HEK293 (cell line): ENCODE results near the gene CLEC4F.

Source experiments
- CTCF ChIA-PET: fragments of 350-600 bp; formaldehyde crosslinking; extraction: SDS; loops from one replicate; lab custom pipeline; 2021; ENCODE audit warnings: antibody characterized with exemption; lab: Yijun Ruan, JAX
- POLR2A ChIA-PET: fragments of 300-600 bp; formaldehyde crosslinking; extraction: SDS; loops from one replicate; lab custom pipeline; 2020; ENCODE audit warnings: antibody characterized with exemption, inconsistent platforms; lab: Yijun Ruan, JAX
- H3K27ac ChIP-seq: fragments of 200-500 bp; sonication (Bioruptor generic); 2 replicates; pipeline ENCODE4 v1.5.1; 2014; ENCODE audit warnings: low read depth, low read length, control low read depth, inconsistent platforms; ENCODE audit errors: extremely low read depth
- H3K36me3 ChIP-seq, 2 experiments: fragments of 200-500 bp in 1 of 2; sonication (Bioruptor generic) in 1 of 2; 1 replicate in 1 of 2; 2 replicates in 1 of 2; pipeline ENCODE4 v1.5.1; 2014 to 2017; ENCODE audit warnings: inconsistent platforms in 2 of 2, low read length in 2 of 2; ENCODE audit not compliant: control insufficient read depth in 2 of 2, insufficient read depth in 1 of 2
- H3K4me1 ChIP-seq: fragments of 200-500 bp; sonication (Bioruptor generic); 2 replicates; pipeline ENCODE4 v1.5.1; 2014; ENCODE audit warnings: mild to moderate bottlenecking, low read length, inconsistent platforms; ENCODE audit not compliant: control insufficient read depth, insufficient read depth
- H3K4me3 ChIP-seq: 2 replicates; pipeline ENCODE4 v1.5.1; 2011; ENCODE audit warnings: low read depth, mild to moderate bottlenecking, control low read depth, low read length, moderate library complexity
- H3K9me3 ChIP-seq: fragments of 200-500 bp; sonication (Bioruptor generic); 2 replicates; pipeline ENCODE4 v1.5.1; 2014; ENCODE audit warnings: low read depth, low read length, inconsistent platforms; ENCODE audit not compliant: control insufficient read depth, insufficient read depth
- GFI1B ChIP-seq: fragments of 450-650 bp; formaldehyde crosslinking; IDR thresholded peaks from 2 replicates; pipeline ENCODE4 v1.5.1; 2016; ENCODE audit warnings: missing biosample characterization, missing genetic modification characterization
- IKZF3 ChIP-seq: fragments of 450-650 bp; IDR thresholded peaks from 2 replicates; pipeline ENCODE4 v1.5.0; 2018; ENCODE audit warnings: missing biosample characterization, mild to moderate bottlenecking, missing genetic modification characterization, moderate library complexity
- KLF17 ChIP-seq: fragments of 450-650 bp; formaldehyde crosslinking; IDR thresholded peaks from 2 replicates; pipeline ENCODE4 v1.5.1; 2016; ENCODE audit warnings: missing biosample characterization, missing genetic modification characterization
- PRDM2 ChIP-seq: fragments of 450-650 bp; formaldehyde crosslinking; IDR thresholded peaks from 2 replicates; pipeline ENCODE4 v1.5.1; 2016; ENCODE audit warnings: missing biosample characterization, missing genetic modification characterization, borderline replicate concordance
- PRDM4 ChIP-seq: fragments of 450-650 bp; formaldehyde crosslinking; IDR thresholded peaks from 2 replicates; pipeline ENCODE4 v1.5.1; 2017; ENCODE audit warnings: missing biosample characterization, missing genetic modification characterization
- RBAK ChIP-seq: fragments of 450-650 bp; formaldehyde crosslinking; IDR thresholded peaks from 2 replicates; pipeline ENCODE4 v1.5.1; 2016; ENCODE audit warnings: missing biosample characterization, missing genetic modification characterization
- ZBTB17 ChIP-seq: fragments of 450-650 bp; formaldehyde crosslinking; IDR thresholded peaks from 2 replicates; pipeline ENCODE4 v1.5.1; 2016; ENCODE audit warnings: missing biosample characterization, missing genetic modification characterization
- ZBTB48 ChIP-seq: fragments of 450-650 bp; formaldehyde crosslinking; IDR thresholded peaks from 2 replicates; pipeline ENCODE4 v1.5.1; 2016; ENCODE audit warnings: missing biosample characterization, missing genetic modification characterization
- ZNF146 ChIP-seq: fragments of 450-650 bp; formaldehyde crosslinking; IDR thresholded peaks from 2 replicates; pipeline ENCODE4 v1.5.1; 2016; ENCODE audit warnings: missing biosample characterization, missing genetic modification characterization
- ZNF19 ChIP-seq: fragments of 450-650 bp; formaldehyde crosslinking; IDR thresholded peaks from 2 replicates; pipeline ENCODE4; 2016; ENCODE audit warnings: missing biosample characterization, missing genetic modification characterization, low read depth
- ZNF202 ChIP-seq: fragments of 450-650 bp; formaldehyde crosslinking; IDR thresholded peaks from 2 replicates; pipeline ENCODE4 v1.5.1; 2016; ENCODE audit warnings: missing biosample characterization, missing genetic modification characterization, borderline replicate concordance
- ZNF280C ChIP-seq: fragments of 450-650 bp; formaldehyde crosslinking; IDR thresholded peaks from 2 replicates; pipeline ENCODE4 v1.5.1; 2016; ENCODE audit warnings: missing biosample characterization, missing genetic modification characterization
- ZNF518A ChIP-seq: fragments of 450-650 bp; formaldehyde crosslinking; conservative IDR thresholded peaks from 2 replicates; pipeline ENCODE4 v1.5.1; 2016; ENCODE audit warnings: low read depth, missing biosample characterization, missing genetic modification characterization
- ZNF654 ChIP-seq: fragments of 450-650 bp; formaldehyde crosslinking; IDR thresholded peaks from 2 replicates; pipeline ENCODE4 v1.5.1; 2016; ENCODE audit warnings: low read depth, missing biosample characterization, missing genetic modification characterization
- TF ChIP-seq, protein P1 (sequence below): fragments of 450-650 bp; formaldehyde crosslinking; IDR thresholded peaks from 2 replicates; pipeline ENCODE4 v1.5.1; 2016; ENCODE audit warnings: missing biosample characterization, missing genetic modification characterization

CLEC4F gene

GRCh38 chr2:70861777-70862625 is 41.6 kb upstream of the CLEC4F start:
- no peak overlapping the region for H3K27ac ChIP-seq
- CTCF ChIA-PET, result interaction anchor here (0.5 to 4.5 kb wide), 54 partner anchors 9 to 540 kb away, joined by 3 to 63 read pairs (median 4); no protein-coding TSS in a partner anchor
- H3K9me3 ChIP-seq, result no peaks in the 10 kb centered on the region
- no peak overlapping the region for H3K4me3 ChIP-seq
- no peaks in the 10 kb centered on the region for H3K36me3 ChIP-seq
- POLR2A ChIA-PET, result no interaction called here
- H3K4me1 ChIP-seq, result no peaks in the 10 kb centered on the region
- TF ChIP-seq RBAK (tag by site-specific recombination) (no peak), ZBTB17 (tag by site-specific recombination) (peak; percentile 58; the same call in 1 of the 2 replicates), ZNF280C (tag by site-specific recombination) (no peak), PRDM4 (tag by site-specific recombination) (no peak), ZNF146 (no peak), ZBTB48 (tag by site-specific recombination) (peak; percentile 47; the same call in 1 of the 2 replicates), ZNF202 (tag by site-specific recombination) (no peak), GFI1B (tag by site-specific recombination) (no peak), ZNF518A (tag by site-specific recombination) (no peak), ZNF654 (tag by site-specific recombination) (peak; percentile 90), PRDM2 (no peak), KLF17 (tag by site-specific recombination) (no peak), ZNF19 (tag by site-specific recombination) (no peak), IKZF3 (tag by site-specific recombination) (0 out of 2 replicates have a peak, but pooled peaks have one; percentile 30)
- TF ChIP-seq, protein P1, sequence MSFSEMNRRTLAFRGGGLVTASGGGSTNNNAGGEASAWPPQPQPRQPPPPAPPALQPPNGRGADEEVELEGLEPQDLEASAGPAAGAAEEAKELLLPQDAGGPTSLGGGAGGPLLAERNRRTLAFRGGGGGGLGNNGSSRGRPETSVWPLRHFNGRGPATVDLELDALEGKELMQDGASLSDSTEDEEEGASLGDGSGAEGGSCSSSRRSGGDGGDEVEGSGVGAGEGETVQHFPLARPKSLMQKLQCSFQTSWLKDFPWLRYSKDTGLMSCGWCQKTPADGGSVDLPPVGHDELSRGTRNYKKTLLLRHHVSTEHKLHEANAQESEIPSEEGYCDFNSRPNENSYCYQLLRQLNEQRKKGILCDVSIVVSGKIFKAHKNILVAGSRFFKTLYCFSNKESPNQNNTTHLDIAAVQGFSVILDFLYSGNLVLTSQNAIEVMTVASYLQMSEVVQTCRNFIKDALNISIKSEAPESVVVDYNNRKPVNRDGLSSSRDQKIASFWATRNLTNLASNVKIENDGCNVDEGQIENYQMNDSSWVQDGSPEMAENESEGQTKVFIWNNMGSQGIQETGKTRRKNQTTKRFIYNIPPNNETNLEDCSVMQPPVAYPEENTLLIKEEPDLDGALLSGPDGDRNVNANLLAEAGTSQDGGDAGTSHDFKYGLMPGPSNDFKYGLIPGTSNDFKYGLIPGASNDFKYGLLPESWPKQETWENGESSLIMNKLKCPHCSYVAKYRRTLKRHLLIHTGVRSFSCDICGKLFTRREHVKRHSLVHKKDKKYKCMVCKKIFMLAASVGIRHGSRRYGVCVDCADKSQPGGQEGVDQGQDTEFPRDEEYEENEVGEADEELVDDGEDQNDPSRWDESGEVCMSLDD, result no peak
